HG02642 (cell line): ENCODE data around the gene NPR2.

Source experiments
- ATAC-seq: cut with Tn5 transposase; IDR thresholded peaks from one replicate; pipeline ENCODE4 v1.9.1; 2021; ENCODE audit warnings: mild to moderate bottlenecking; ENCODE audit not compliant: unreplicated experiment, poor library complexity

Gene NPR2

GRCh38 chr9:35828716-35829083 is 37.3 kb downstream of the NPR2 start, which contains the start of gene FAM221B:
TSS of gene FAM221B (minus strand) at chr9:35828732. CDS start at chr9:35826161, 2,571 bp downstream.
- ATAC-seq = no peak

GRCh38 chr9:35829084-35829763 is 37.8 kb downstream of the NPR2 start, which contains the start of gene TMEM8B:
TSS of gene TMEM8B (plus strand) at chr9:35829228. CDS start at chr9:35829448, 220 bp downstream.
- ATAC-seq = peak; percentile 83

GRCh38 chr9:35829764-35830096 is 38.3 kb downstream of the NPR2 start:
- ATAC-seq = no peak

GRCh38 chr9:35831040-35831439 is 39.6 kb downstream of the NPR2 start:
- no peak for ATAC-seq

GRCh38 chr9:35832814-35833213 is 41.4 kb downstream of the NPR2 start:
- no peak for ATAC-seq

- no peak for ATAC-seq
Observed at GRCh38 chr9:35834260-35835215, 43.1 kb downstream of the NPR2 start.

- ATAC-seq = no peak
Observed at GRCh38 chr9:35835216-35835632, 43.8 kb downstream of the NPR2 start.

GRCh38 chr9:35835766-35836165 is 44.4 kb downstream of the NPR2 start:
- ATAC-seq = no peak

GRCh38 chr9:35836595-35836994 is 45.2 kb downstream of the NPR2 start:
- ATAC-seq = no peak

GRCh38 chr9:35839926-35840325 is 48.5 kb downstream of the NPR2 start:
- ATAC-seq = no peak

GRCh38 chr9:35840881-35841644 is 49.7 kb downstream of the NPR2 start:
- no peak for ATAC-seq

GRCh38 chr9:35841645-35841900 is 50.2 kb downstream of the NPR2 start:
- no peak for ATAC-seq

GRCh38 chr9:35842020-35842745 is 50.8 kb downstream of the NPR2 start:
- peak; percentile 12 for ATAC-seq

- peak; percentile 67 for ATAC-seq
Observed at GRCh38 chr9:35842795-35843194, 51.4 kb downstream of the NPR2 start.

GRCh38 chr9:35844628-35845270 is 53.4 kb downstream of the NPR2 start:
- ATAC-seq = no peak

GRCh38 chr9:35845824-35846771 is 54.7 kb downstream of the NPR2 start:
- ATAC-seq = no peak

- ATAC-seq = peak; percentile 91
Observed at GRCh38 chr9:35847792-35848572, 56.6 kb downstream of the NPR2 start.

- ATAC-seq = no peak
Observed at GRCh38 chr9:35852267-35852815, 61.0 kb downstream of the NPR2 start.
